ENCODE results near the gene KRT83.

DNA sequence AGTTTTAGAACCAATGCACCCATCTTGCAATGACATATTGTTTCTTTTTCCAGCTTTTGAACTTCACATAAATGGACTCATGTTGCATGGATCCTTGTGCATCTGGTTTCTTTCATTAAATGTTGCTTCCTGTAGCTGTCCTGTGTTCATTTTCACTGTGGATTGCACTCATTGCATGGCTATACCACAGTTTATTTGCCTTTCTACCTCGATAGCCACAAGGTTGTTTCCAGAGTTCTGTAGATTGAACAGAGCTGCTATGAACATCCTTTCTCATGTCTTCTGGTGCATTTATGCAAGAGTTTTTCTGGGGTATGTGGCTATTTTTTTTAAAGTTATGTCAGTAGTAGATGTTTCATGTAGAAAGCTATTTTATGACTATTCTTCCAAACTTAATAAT lies 26.4 kb downstream of the KRT83 start:
- TF ChIP-seq, protein P1, sequence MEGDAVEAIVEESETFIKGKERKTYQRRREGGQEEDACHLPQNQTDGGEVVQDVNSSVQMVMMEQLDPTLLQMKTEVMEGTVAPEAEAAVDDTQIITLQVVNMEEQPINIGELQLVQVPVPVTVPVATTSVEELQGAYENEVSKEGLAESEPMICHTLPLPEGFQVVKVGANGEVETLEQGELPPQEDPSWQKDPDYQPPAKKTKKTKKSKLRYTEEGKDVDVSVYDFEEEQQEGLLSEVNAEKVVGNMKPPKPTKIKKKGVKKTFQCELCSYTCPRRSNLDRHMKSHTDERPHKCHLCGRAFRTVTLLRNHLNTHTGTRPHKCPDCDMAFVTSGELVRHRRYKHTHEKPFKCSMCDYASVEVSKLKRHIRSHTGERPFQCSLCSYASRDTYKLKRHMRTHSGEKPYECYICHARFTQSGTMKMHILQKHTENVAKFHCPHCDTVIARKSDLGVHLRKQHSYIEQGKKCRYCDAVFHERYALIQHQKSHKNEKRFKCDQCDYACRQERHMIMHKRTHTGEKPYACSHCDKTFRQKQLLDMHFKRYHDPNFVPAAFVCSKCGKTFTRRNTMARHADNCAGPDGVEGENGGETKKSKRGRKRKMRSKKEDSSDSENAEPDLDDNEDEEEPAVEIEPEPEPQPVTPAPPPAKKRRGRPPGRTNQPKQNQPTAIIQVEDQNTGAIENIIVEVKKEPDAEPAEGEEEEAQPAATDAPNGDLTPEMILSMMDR (conservative IDR thresholded peaks at IDR 0.05; ENCODE audit: low read length), result no peak
- no peak for TF ChIP-seq EZH2phosphoT487 (IDR thresholded peaks at IDR 0.05; ENCODE audit: borderline replicate concordance)

All from Loucy (cell line).